HL-60 (cell line): ENCODE data around the gene ABHD3.

Experiments used
- GABPA ChIP-seq: IDR thresholded peaks from 2 replicates; pipeline ENCODE4 v1.6.1; 2012; ENCODE audit warnings: low read depth
- TF ChIP-seq, protein P1 (sequence below): IDR thresholded peaks from one replicate; pipeline ENCODE4 v1.5.1; 2011; ENCODE audit warnings: low read length, control low read depth, inconsistent platforms; ENCODE audit not compliant: insufficient read depth

DNA sequence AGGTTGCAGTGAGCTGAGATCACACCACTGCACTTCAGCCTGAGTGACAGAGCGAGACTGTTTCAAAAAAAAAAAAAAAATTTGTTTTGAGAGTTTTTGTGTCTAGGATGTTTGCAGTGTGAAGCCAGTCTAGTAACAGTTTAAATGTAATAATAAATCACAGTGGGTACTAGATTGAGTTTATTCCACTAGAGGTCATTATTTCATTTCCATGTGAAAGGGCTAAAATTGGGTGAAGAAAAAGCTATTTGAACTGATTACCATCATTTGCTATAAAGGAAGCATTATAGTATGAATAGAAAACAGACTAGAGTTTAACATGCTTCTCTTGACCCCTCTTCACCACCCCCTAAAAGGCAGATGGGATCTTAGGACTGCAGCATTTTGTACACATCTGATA, 72.2 kb downstream of the ABHD3 start:
- TF ChIP-seq, protein P1, sequence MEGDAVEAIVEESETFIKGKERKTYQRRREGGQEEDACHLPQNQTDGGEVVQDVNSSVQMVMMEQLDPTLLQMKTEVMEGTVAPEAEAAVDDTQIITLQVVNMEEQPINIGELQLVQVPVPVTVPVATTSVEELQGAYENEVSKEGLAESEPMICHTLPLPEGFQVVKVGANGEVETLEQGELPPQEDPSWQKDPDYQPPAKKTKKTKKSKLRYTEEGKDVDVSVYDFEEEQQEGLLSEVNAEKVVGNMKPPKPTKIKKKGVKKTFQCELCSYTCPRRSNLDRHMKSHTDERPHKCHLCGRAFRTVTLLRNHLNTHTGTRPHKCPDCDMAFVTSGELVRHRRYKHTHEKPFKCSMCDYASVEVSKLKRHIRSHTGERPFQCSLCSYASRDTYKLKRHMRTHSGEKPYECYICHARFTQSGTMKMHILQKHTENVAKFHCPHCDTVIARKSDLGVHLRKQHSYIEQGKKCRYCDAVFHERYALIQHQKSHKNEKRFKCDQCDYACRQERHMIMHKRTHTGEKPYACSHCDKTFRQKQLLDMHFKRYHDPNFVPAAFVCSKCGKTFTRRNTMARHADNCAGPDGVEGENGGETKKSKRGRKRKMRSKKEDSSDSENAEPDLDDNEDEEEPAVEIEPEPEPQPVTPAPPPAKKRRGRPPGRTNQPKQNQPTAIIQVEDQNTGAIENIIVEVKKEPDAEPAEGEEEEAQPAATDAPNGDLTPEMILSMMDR: no peak
- no peak for TF ChIP-seq GABPA
